ENCODE data around the gene PPFIA1.

DNA sequence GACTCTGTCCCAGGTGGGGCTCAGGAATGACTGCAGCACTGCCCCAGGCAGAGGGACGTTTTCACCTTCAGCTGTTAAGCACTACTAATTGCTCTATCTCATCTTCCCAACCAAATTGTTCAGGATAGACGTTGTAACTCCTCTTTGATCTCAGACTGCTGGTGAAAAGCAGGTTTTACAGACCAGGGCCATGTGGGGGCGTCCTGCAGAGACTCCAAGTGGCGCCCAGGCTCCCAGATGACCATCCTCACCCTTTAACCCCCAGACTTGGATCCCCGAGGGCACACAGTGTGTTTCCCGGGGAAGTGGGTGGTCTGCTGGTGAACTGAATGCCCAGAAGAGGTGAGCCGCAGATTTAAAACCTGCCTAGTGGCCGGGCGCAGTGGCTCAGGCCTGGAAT is 43.5 kb upstream of the PPFIA1 start:
- TF ChIP-seq, protein P1, sequence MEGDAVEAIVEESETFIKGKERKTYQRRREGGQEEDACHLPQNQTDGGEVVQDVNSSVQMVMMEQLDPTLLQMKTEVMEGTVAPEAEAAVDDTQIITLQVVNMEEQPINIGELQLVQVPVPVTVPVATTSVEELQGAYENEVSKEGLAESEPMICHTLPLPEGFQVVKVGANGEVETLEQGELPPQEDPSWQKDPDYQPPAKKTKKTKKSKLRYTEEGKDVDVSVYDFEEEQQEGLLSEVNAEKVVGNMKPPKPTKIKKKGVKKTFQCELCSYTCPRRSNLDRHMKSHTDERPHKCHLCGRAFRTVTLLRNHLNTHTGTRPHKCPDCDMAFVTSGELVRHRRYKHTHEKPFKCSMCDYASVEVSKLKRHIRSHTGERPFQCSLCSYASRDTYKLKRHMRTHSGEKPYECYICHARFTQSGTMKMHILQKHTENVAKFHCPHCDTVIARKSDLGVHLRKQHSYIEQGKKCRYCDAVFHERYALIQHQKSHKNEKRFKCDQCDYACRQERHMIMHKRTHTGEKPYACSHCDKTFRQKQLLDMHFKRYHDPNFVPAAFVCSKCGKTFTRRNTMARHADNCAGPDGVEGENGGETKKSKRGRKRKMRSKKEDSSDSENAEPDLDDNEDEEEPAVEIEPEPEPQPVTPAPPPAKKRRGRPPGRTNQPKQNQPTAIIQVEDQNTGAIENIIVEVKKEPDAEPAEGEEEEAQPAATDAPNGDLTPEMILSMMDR (IDR thresholded peaks at IDR 0.05): no peak
- no peak for TF ChIP-seq KDM1A (IDR thresholded peaks at IDR 0.05; ENCODE audit: low read depth)
- no peak for TF ChIP-seq ZFP36 (IDR thresholded peaks at IDR 0.05; ENCODE audit: borderline replicate concordance, partially characterized antibody)
- no peak for TF ChIP-seq JUN (IDR thresholded peaks at IDR 0.05)
- TF ChIP-seq CEBPB (IDR thresholded peaks at IDR 0.05): no peak
- TF ChIP-seq, protein P2, sequence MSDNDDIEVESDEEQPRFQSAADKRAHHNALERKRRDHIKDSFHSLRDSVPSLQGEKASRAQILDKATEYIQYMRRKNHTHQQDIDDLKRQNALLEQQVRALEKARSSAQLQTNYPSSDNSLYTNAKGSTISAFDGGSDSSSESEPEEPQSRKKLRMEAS (IDR thresholded peaks at IDR 0.05): no peak
- TF ChIP-seq, protein P3, sequence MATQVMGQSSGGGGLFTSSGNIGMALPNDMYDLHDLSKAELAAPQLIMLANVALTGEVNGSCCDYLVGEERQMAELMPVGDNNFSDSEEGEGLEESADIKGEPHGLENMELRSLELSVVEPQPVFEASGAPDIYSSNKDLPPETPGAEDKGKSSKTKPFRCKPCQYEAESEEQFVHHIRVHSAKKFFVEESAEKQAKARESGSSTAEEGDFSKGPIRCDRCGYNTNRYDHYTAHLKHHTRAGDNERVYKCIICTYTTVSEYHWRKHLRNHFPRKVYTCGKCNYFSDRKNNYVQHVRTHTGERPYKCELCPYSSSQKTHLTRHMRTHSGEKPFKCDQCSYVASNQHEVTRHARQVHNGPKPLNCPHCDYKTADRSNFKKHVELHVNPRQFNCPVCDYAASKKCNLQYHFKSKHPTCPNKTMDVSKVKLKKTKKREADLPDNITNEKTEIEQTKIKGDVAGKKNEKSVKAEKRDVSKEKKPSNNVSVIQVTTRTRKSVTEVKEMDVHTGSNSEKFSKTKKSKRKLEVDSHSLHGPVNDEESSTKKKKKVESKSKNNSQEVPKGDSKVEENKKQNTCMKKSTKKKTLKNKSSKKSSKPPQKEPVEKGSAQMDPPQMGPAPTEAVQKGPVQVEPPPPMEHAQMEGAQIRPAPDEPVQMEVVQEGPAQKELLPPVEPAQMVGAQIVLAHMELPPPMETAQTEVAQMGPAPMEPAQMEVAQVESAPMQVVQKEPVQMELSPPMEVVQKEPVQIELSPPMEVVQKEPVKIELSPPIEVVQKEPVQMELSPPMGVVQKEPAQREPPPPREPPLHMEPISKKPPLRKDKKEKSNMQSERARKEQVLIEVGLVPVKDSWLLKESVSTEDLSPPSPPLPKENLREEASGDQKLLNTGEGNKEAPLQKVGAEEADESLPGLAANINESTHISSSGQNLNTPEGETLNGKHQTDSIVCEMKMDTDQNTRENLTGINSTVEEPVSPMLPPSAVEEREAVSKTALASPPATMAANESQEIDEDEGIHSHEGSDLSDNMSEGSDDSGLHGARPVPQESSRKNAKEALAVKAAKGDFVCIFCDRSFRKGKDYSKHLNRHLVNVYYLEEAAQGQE (IDR thresholded peaks at IDR 0.05): no peak
- no peak for TF ChIP-seq POLR2A (IDR thresholded peaks at IDR 0.05; ENCODE audit: low read length)
- TF ChIP-seq TP53 (CRISPR knock-in tag; IDR thresholded peaks at IDR 0.05): no peak
- TF ChIP-seq MYC (IDR thresholded peaks at IDR 0.05; ENCODE audit: borderline replicate concordance, low read length): no peak
